Endodermal cell (in vitro differentiated cells): ENCODE measurements around the gene TRAF3IP1. TPM values are rescaled to one million over a fixed set of nuclear protein-coding genes. Genes with fewer than 3 reads are reported as not detected.

Experiments used
- DNase-seq: peaks from one replicate; pipeline ENCODE4 v3.0.0-alpha.2; 2017
- H3K27ac ChIP-seq: 2 replicates; pipeline ENCODE4 v1.5.1; 2013; ENCODE audit warnings: mild to moderate bottlenecking, low read depth, low read length, moderate library complexity
- H3K27me3 ChIP-seq: 2 replicates; pipeline ENCODE4 v1.6.1; 2013; ENCODE audit warnings: mild to moderate bottlenecking, low read length, moderate library complexity; ENCODE audit not compliant: insufficient read depth, control insufficient read depth, poor library complexity, severe bottlenecking
- H3K36me3 ChIP-seq: 2 replicates; pipeline ENCODE4 v1.7.0; 2013; ENCODE audit warnings: mild to moderate bottlenecking, low read length, moderate library complexity; ENCODE audit not compliant: control insufficient read depth, insufficient read depth
- H3K4me1 ChIP-seq: one replicate; pipeline ENCODE4 v1.7.0; 2013; ENCODE audit warnings: low read length; ENCODE audit not compliant: control insufficient read depth, insufficient read depth
- H3K4me3 ChIP-seq: 2 replicates; pipeline ENCODE4 v1.5.1; 2013; ENCODE audit warnings: mild to moderate bottlenecking, low read length, moderate library complexity
- H3K9ac ChIP-seq: 2 replicates; pipeline ENCODE4 v1.6.1; 2013; ENCODE audit warnings: mild to moderate bottlenecking, low read length, moderate library complexity; ENCODE audit not compliant: poor library complexity, severe bottlenecking; ENCODE audit errors: extremely low read depth
- H3K9me3 ChIP-seq: 2 replicates; pipeline ENCODE4 v1.6.1; 2013; ENCODE audit warnings: mild to moderate bottlenecking, low read length, moderate library complexity; ENCODE audit not compliant: control insufficient read depth
- H3K27ac Mint-ChIP-seq: 2 replicates; pipeline ENCODE4 v1.8.0; 2020; ENCODE audit warnings: mixed read lengths
- H3K27me3 Mint-ChIP-seq: 2 replicates; pipeline ENCODE4 v1.8.0; 2021; ENCODE audit warnings: mild to moderate bottlenecking, mixed read lengths; ENCODE audit not compliant: insufficient read depth
- H3K36me3 Mint-ChIP-seq: 2 replicates; pipeline ENCODE4 v1.8.0; 2020; ENCODE audit warnings: low read depth, mixed read lengths
- H3K4me1 Mint-ChIP-seq: 2 replicates; pipeline ENCODE4 v1.8.0; 2020; ENCODE audit warnings: mixed read lengths
- H3K4me3 Mint-ChIP-seq: 2 replicates; pipeline ENCODE4 v1.8.0; 2020; ENCODE audit warnings: mild to moderate bottlenecking, moderate library complexity, mixed read lengths
- H3K9me3 Mint-ChIP-seq: 2 replicates; pipeline ENCODE4 v1.8.0; 2020; ENCODE audit warnings: mild to moderate bottlenecking, mixed read lengths
- CTCF ChIP-seq: fragments of 200-600 bp; sonication (generic); conservative IDR thresholded peaks from 2 replicates; pipeline ENCODE4 v1.5.0; 2021; ENCODE audit warnings: antibody characterized with exemption, mild to moderate bottlenecking
- WGBS, 2 experiments: methylation state at CpG; one replicate each; pipeline versions ENCODE4 v1.1.5 to v1.1.7; 2013; ENCODE audit warnings: missing lambda C conversion rate in 2 of 2, mixed read lengths in 1 of 2; ENCODE audit not compliant: insufficient coverage in 1 of 2, insufficient read length in 1 of 2; 5-methylcytosine and 5-hydroxymethylcytosine counted together
- total RNA-seq, 2 donors: library from RNA; stranded (reverse); fragmentation: NEBNext Ultra II Directional in 1 of 2; extraction: Animal tissue kit (Norgen Biotek cat#: 25700) in 1 of 2; gene quantifications; 2 replicates in 1 of 2; 3 replicates in 1 of 2; pipeline ENCODE4 v1.2.1, GENCODE V29; 2021

Gene TRAF3IP1
- total RNA-seq, 2 donors from 2014 or later, result 21.9 to 28.3 TPM

DNA sequence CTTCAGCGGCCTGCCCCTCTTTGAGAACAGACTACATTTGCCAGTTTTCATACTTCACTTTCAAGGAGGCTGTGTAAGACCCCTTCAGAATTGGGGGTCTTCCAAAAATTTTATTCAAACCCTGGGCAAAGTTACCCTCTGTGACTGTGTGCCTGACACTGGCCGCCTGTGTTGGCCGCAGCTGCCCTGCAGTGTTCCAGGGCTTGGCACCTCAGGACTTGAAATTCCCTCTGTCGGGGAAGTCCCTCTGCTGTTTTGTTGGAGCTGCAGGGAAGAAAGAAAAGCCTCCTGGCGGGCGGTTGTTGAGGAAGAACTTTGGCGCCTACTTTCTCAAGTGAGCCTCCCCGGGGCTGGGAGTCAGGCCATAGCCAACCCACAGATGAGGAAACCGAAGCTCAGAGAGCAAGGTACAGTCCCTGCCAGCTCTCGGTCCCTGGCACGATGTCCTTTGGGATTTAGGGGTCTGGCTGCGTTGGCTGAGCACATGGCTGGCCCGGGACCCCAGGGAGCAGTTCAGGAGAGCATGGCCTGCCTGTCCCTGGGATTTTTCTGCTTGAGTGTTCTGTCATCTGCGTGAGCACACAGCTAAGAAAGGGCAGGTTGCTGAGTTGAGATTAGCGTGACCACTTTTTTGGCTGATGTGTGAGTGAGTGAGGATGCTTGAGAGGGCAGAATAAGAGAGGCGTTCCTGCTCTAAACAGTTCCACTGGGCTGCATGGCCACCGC, 88.5 kb downstream of the TRAF3IP1 start:
- peaks cover 14% of the 10 kb centered on the region for H3K36me3 Mint-ChIP-seq
- H3K27ac ChIP-seq, result no peak overlapping the region
- DNase-seq, result no peak
- no peak overlapping the region for H3K9ac ChIP-seq
- no peak overlapping the region for H3K27ac Mint-ChIP-seq
- H3K9me3 ChIP-seq, result no peaks in the 10 kb centered on the region
- H3K4me1 Mint-ChIP-seq, result peaks cover 9% of the 10 kb centered on the region
- no peaks in the 10 kb centered on the region for H3K27me3 ChIP-seq
- H3K4me1 ChIP-seq, result no peaks in the 10 kb centered on the region
- WGBS, 2 experiments, result 91% methylated on average over 15 to 17 of the region's 17 CpGs
- TF ChIP-seq CTCF, result no peak
- no peak overlapping the region for H3K4me3 ChIP-seq
- no peaks in the 10 kb centered on the region for H3K27me3 Mint-ChIP-seq
- H3K9me3 Mint-ChIP-seq, result no peaks in the 10 kb centered on the region
- H3K36me3 ChIP-seq, result no peaks in the 10 kb centered on the region
- no peak overlapping the region for H3K4me3 Mint-ChIP-seq

DNA sequence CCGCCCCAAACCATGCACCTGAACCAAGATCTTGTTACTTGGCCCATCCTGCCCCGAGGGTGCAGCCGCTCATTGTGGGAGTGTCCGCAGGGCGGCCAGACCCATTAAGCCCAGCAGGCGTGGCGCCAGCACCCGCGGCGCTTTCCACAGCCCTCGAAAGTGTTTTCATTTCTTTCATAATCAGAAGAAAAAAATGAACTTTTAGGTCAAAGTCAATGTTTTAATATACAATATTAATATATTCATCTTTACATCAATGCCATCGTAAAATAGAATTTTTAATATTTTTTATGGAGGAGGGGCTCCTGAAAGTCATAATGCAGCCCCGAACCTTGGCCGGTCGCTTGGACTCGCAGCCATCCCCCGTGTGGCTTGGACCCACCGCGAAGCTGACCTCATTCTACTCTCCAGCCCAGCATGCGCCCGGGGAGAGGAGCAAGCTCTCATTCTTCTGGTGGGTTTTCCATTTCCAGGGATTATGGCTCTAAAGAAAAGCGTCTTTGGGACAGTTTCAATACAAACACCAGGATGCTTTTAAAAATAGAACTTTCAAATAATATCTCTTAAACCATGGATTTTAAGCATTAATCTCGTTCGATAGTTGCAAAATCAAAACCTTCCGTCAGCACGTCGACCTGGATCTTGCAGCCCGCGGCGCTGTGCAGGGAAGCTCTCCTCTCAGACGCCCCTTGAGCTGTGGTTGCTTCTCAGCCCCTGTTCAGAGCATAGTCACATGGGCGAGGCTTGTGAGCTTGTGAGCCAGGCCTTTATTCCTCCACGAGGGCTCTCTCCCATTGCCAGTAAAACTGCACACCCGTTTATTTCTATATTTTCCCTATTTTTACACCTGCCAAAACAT, 89.3 kb downstream of the TRAF3IP1 start:
- H3K27ac Mint-ChIP-seq, result no peak overlapping the region
- no peak overlapping the region for H3K4me3 ChIP-seq
- no peak overlapping the region for H3K9ac ChIP-seq
- no peaks in the 10 kb centered on the region for H3K36me3 ChIP-seq
- no peaks in the 10 kb centered on the region for H3K27me3 ChIP-seq
- H3K27ac ChIP-seq, result no peak overlapping the region
- DNase-seq, result no peak
- no peak overlapping the region for H3K4me3 Mint-ChIP-seq
- H3K36me3 Mint-ChIP-seq, result peaks cover 13% of the 10 kb centered on the region
- H3K4me1 Mint-ChIP-seq, result peaks cover under 1% of the 10 kb centered on the region
- no peaks in the 10 kb centered on the region for H3K9me3 ChIP-seq
- H3K9me3 Mint-ChIP-seq, result no peaks in the 10 kb centered on the region
- H3K4me1 ChIP-seq, result no peaks in the 10 kb centered on the region
- no peak for TF ChIP-seq CTCF
- H3K27me3 Mint-ChIP-seq, result no peaks in the 10 kb centered on the region
- WGBS, 2 experiments, result 92 to 93% methylated on average over 20 to 34 of the region's 34 CpGs

DNA sequence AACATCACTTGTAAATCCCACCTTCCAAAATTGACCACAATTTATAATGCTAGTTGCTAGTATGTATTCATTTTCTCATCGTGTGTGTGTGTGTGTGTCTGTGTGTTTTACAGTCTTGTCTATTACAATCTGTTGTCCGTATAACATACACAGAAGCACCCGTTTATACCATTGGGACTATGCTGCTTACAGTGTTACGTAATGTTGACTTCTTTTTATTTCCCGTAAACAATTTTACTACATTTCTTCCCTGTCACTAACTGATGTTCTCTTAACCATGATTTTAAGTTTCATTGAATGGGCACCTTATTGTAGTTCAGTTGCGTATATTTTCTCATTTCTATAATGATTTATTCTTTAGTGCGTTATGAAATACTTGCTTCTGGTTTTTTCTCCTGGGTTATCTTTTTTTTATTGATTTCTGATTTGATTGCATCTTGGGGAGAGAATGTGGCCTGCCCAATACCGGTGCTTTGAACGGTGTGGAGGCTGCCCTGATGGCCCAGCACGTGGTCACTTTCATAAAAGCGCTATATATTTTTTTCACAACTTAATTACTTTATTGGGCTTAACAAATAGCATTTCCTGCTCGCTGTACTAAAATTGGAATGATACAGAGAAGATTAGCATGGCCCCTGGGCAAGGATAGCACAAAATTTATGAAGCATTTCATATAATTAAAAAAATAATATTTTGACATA, 91.9 kb downstream of the TRAF3IP1 start:
- Mint-ChIP-seq H3K4me3 (no peak overlapping the region), H3K36me3 (peaks cover 15% of the 10 kb centered on the region), H3K4me1 (no peaks in the 10 kb centered on the region), H3K27me3 (no peaks in the 10 kb centered on the region), H3K27ac (no peak overlapping the region), H3K9me3 (peaks cover 15% of the 10 kb centered on the region)
- H3K27me3 ChIP-seq, result no peaks in the 10 kb centered on the region
- TF ChIP-seq CTCF, result no peak
- no peak for DNase-seq
- no peak overlapping the region for H3K27ac ChIP-seq
- H3K4me1 ChIP-seq, result no peaks in the 10 kb centered on the region
- peaks cover 10% of the 10 kb centered on the region for H3K36me3 ChIP-seq
- H3K9ac ChIP-seq, result no peak overlapping the region
- no peak overlapping the region for H3K4me3 ChIP-seq
- H3K9me3 ChIP-seq, result peaks cover 11% of the 10 kb centered on the region
- WGBS, 2 experiments, result 95 to 96% methylated on average over 4 to 11 of the region's 12 CpGs
